ENCODE data around the gene TMEM151A. TPM values are rescaled to one million over a fixed set of nuclear protein-coding genes. Genes with fewer than 3 reads are reported as not detected.
A peak's percentile ranks its signal among the peaks of the same experiment; 100 is the strongest.

The TMEM151A gene
- total and polyA plus RNA-seq, 8 donors: 0.17 to 0.47 (median 0.28) TPM; not detected in 1

DNA sequence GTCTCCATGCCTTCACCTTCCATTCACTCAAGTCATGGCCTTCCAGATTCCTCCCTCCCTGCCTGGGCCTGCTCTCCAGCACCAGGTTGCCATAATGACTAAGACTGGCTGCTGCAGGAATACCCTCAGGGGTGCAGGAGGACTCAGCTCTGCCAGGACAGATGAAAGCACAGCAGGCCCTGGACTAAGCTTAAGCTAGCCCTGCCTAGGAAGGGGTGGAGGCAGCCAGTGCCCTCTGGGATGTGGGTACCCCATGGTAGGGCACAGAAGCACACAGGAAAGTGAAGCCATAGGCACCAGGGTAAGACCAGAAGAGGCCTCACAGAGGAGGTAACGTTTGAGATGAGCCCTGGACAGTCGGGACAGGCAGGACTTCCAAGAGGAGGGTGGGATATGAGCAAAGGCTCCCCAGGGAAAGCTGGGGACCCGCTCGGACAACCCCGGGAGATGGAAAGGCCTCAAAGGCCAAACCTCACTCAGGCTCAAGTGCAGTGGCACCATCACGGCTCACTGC lies 47.5 kb downstream of the TMEM151A start:
- Histone ChIP-seq H3K4me1 (peaks cover 24 to 47% of the 10 kb centered on the region in 2 donors), H3K9me3 (no peaks in the 10 kb centered on the region), H3K4me3 (no peak overlapping the region), H3K27me3 (no peaks in the 10 kb centered on the region), H3K36me3 (peaks cover 0 to 60% of the 10 kb centered on the region in 2 donors), H3K27ac (no peak overlapping the region)
- peak in 1 of 4 donors; percentile 20 for DNase-seq
- no peak for ATAC-seq
- intact Hi-C loops (cut with DNase I): no loop called here
- TF ChIP-seq CTCF (IDR thresholded peaks at IDR 0.05): no peak

DNA sequence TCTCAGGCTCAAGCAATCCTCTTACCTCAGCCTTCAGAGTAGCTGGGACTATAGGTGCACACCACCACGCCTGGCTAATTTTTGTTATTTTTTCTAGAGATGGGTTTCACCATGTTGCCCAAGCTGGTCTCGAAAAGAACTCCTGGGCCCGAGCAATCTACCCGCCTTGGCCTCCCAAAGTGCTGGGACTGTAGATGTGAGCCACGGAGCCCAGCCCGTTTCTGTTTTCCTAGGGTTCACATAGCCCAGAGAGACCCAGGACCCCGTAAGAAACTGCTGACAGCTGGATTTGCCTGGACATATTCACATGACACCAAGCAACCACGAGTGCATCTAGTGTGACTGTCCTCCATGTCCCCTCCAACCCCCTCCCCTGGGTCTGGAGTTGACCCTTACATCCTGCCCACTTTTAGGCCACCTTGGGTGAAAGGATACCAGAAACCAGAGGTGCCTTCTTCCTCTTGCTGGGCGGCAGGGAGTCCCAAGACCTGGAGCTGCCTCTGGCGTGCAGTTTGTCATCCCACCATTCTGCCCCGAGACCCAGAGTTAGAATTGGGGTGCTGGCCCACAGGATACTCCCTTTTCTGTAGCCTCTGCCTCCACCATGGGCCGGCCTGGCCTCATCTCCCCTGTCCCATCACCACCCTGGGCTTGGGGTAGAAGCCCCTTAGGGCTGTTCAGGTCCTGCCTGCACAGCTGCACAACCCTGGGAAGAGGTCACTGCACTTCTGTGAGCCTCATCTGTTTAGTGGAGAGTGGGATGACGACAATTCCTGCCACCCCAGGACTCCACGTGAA lies 48.2 kb downstream of the TMEM151A start:
- peaks cover 0 to 60% of the 10 kb centered on the region in 2 donors for H3K36me3 ChIP-seq
- ATAC-seq (no peak), DNase-seq (peak in 1 of 4 donors; percentile 49)
- no peak overlapping the region for H3K27ac ChIP-seq
- no peaks in the 10 kb centered on the region for H3K9me3 ChIP-seq
- H3K4me1 ChIP-seq: peaks cover 23 to 42% of the 10 kb centered on the region in 2 donors
- intact Hi-C loops (cut with DNase I): no loop called here
- H3K27me3 ChIP-seq: no peaks in the 10 kb centered on the region
- no peak for TF ChIP-seq CTCF (IDR thresholded peaks at IDR 0.05)
- H3K4me3 ChIP-seq: no peak overlapping the region

GRCh38 chr11:66340596-66341501 lies 49.2 kb downstream of the TMEM151A start:
- H3K4me3 ChIP-seq: no peak overlapping the region
- no peak for ATAC-seq
- intact Hi-C loops (cut with DNase I): no loop called here
- TF ChIP-seq CTCF (IDR thresholded peaks at IDR 0.05): no peak
- H3K36me3 ChIP-seq: peaks cover 0 to 60% of the 10 kb centered on the region in 2 donors
- H3K27ac ChIP-seq: no peak overlapping the region
- peaks cover 22 to 41% of the 10 kb centered on the region in 2 donors for H3K4me1 ChIP-seq
- H3K9me3 ChIP-seq: no peaks in the 10 kb centered on the region
- H3K27me3 ChIP-seq: no peaks in the 10 kb centered on the region
- peak in 1 of 4 donors; percentile 55 for DNase-seq

DNA sequence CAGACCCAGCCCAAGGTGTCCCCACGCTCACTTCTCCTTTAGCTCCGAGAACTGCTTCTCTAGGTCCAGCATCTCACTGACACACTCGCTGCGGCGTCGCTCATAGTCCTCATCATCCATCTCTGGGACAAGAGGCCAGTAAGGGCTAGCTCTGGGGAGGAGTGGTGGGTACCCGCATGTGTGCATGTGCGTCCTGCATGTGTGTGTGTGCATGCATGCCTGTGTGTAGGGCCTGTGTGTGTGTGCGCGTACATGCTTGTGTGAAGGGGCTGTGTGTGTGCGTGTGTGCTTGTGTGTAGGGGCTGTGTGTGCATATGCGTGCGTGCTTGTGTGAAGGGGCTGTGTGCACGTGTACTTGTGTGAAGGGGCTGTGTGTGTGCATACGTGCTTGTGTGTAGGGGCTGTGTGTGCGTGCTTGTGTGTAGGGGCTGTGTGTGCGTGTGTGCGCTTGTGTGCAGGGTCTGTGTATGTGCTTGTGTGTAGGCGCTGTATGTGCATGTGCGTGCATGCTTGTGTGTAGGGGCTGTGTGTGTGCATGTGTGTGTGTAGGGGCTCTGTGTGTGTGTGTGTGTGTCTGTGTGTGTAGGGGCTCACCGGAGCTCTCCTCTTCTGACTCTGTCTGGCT lies 49.9 kb downstream of the TMEM151A start:
- Histone ChIP-seq H3K27ac (no peak overlapping the region), H3K4me1 (peaks cover 26 to 41% of the 10 kb centered on the region in 2 donors), H3K36me3 (peaks cover 0 to 60% of the 10 kb centered on the region in 2 donors), H3K4me3 (no peak overlapping the region), H3K9me3 (no peaks in the 10 kb centered on the region), H3K27me3 (no peaks in the 10 kb centered on the region)
- ATAC-seq: no peak
- intact Hi-C loops (cut with DNase I): no loop called here
- no peak for TF ChIP-seq CTCF (IDR thresholded peaks at IDR 0.05)
- peak in 1 of 4 donors; percentile 47 for DNase-seq
